GM21786 (cell line): Measurements from ENCODE around the gene PDLIM4.
A peak's percentile ranks its signal among the peaks of the same experiment; 100 is the strongest.

Source experiments
- ATAC-seq: cut with Tn5 transposase; IDR thresholded peaks from one replicate; pipeline ENCODE4 v1.9.1; 2021; ENCODE audit not compliant: unreplicated experiment

PDLIM4 gene

DNA sequence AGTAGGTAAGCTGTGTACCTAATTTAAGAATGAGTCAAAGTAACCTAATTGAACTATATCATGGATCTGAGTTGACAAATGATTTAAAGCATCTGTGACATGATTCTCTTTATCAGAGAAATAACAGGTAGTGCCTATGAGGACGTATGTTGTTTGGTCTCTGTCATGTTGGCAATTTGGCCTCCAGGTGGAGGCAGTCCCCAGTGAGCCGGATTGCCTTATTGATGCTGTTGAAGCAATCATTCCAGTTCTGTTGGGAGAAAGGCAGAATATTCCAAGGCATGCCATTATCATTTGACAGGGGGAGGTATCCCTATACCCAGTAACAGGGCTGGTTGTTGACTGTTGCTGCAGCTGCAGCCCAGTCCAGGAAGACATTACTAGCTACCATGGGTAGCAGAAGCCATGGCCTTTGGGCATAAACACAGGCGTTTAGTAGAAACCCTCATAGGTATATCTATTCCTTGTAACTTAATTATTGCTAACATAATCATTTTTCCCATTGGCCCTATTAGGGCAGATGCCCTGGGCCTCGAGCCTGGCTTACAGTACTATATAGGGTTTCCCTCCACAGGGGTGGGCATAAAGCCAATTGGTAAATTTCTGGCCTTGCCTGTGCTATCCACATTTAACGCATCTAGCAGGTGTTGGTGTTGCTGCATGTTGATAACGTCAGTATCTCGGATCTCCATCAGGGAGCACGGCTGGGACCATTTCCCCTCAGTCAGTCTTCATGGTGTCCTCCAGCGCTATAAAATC, 24.5 kb downstream of the PDLIM4 start:
- no peak for ATAC-seq

- no peak for ATAC-seq
These were observed 26.0 kb downstream of the PDLIM4 start for GRCh38 chr5:132283423-132284043.

DNA sequence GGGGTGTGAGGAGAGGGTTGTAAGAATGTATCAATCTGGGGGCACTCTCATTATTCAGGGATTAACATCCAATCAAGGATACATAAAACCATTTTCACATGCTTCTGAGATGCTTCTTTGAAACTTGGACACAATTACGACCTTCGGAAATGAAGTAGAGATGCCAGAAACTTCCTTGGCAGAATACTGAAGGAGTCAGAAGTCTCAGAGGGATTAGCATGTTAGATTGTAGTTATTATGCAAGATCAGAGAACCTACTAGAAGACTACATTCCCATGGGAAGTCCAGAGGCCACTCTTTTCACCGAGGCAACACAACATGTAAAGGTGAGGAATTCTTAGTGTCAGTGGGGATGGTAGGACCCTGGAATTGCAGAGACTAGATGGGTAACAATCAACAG, 31.6 kb downstream of the PDLIM4 start:
- ATAC-seq: no peak

GRCh38 chr5:132291026-132291425, 33.5 kb downstream of the PDLIM4 start:
- ATAC-seq: no peak

DNA sequence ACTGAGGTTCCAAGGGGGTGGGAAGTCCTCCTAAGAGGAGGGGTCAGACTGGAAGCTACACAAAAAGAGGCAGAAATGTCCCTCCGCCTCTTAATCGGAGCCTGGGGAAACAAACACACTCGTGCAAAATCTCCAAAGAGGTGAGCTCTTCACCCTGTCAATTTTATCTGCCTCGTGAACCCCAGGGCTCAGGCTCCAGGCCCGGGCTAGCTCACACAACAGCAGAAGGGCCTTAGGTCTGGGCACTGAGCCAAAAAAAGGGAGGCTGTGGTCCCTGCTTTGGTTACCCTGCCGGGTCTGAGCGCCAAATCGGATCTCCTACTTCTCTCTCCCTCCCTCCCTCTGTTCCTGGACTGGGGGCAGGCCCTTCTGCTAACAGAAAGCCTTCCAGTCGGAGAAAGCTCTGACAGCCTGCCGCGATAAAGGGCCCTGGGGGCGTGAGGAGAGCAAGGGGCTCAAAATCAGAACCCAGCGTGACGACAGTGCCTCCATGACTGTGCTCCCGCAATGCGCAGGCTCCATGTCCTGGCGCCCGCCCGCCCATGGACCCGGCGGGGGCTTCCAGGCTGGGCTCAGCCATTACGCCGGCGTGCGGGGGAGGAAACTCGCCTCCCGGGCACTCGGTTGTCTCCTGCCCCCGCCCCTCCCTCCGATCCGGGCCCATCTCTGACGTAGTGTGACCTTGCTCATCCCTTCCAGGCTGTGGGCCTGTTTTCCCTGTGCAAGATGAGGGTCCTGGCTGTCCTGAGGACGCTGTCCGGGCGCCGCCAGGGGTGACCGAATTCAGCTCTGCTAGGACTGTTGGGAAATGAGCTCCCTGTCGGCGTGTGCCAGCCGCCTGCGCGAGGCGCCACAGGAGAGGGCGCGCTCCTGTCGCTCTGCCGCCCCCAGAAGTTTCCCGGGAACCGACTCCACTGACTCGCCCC, 35.8 kb downstream of the PDLIM4 start:
- ATAC-seq: peak; percentile 39

DNA sequence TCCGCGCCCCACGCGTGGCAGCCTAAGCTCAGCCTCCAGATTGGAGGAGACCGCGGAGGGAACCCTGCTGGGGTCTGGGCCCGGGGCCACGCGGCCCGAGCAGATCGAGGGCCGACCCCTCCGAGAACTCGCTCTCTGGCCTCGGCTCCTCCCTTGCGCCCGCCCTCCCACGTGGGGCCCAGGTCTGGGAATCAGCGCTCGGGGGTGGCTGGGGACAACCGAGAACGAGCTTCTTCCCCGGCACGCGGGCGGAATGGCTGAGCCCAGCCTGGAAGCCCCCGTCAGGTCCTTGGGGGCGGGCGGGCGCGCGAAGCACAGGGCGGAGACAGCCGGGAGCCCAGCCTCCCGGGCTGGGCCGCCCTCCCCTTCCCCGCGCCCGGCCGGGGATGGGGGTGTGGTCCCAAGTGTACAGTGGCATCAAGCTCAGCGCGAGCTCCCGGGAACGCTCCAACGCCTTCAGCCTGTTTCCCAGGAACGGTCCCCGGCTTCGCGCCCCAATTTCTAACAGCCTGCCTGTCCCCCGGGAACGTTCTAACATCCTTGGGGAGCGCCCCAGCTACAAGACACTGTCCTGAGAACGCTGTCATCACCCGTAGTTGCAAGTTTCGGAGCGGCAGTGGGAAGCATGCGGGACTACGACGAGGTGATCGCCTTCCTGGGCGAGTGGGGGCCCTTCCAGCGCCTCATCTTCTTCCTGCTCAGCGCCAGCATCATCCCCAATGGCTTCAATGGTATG, 36.7 kb downstream of the PDLIM4 start, which contains the start of gene SLC22A4:
SLC22A4 (plus strand) TSS at position 403 of the 736 bp plus-strand sequence; CDS start at position 626, 223 bp downstream.
- ATAC-seq: peak; percentile 48

- ATAC-seq: peak; percentile 3
These were observed 37.4 kb downstream of the PDLIM4 start for GRCh38 chr5:132294728-132295504.

GRCh38 chr5:132295505-132296411, 38.3 kb downstream of the PDLIM4 start:
- no peak for ATAC-seq

- no peak for ATAC-seq
These were observed 39.0 kb downstream of the PDLIM4 start for GRCh38 chr5:132296412-132297016.

DNA sequence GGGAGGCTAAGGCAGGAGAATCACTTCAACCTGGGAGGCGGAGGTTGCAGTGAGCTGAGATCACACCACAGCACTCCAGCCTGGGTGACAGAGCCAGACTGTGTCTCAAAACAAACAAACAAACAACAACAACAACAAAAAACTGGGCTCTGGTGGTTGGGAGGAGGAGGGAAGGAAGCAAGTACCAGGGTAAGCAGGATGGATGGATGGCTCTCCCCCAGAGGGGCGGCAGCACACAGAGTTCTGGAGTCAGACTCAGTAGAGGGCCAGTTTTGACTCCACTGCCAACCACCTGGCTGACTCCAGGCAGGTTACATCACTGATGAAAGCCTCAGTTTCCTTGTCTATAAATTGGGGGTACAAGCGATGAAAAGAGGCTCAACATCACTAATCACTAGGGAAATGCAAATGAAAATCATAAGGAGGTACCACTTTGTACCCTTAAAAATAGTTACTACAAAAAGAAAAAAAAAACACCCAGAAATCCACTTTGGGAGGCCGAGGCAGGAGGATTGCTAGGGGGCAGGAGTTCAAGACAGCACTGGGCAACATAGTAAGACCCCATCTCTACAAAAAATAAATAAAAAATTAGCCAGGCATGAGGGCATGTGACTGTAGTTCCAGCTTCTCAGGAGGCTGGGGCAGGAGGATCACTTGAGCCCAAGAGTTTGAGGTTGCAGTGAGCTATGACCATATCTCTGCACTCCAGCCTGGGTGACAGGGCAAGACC, 39.9 kb downstream of the PDLIM4 start:
- ATAC-seq: no peak

GRCh38 chr5:132298298-132299212, 41.1 kb downstream of the PDLIM4 start:
- no peak for ATAC-seq

GRCh38 chr5:132299917-132300316, 42.4 kb downstream of the PDLIM4 start:
- no peak for ATAC-seq

DNA sequence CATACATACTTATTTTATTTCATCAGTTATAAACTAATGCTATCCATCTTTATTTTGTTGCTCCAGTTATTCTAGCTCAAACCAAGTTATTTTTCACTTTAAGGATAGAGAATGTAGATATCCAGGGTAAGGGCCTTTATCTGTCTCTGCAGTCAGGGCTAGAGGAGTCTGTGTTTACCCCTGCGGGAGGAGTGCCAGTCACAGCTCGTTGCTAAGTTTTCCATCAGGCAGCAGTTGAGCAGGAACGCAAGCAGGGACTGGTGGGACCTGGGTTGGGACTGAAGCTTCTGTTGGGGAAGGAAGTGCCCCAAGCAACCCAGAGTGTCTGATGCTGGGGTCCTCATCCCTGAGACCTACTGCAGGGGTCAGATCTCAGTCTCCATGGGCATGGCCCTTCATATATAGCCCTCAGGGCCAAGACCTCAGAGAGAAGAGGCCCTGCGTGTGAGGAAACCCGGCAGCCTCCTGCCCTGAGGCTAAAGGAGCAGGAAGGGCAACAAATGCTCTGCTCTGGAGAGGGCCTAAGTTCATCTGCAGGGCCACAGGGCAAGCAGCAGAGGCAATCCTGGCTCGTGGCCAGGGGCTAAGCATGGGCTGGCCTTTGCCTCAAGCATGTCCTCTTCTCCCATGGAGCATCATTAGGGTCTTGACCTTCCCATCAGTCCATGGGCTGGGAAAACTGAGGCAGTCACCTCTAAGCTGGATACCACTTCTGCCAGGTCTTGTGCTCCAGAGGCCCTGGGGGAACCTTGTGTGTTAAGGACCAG, 43.3 kb downstream of the PDLIM4 start:
- no peak for ATAC-seq

- no peak for ATAC-seq
These were observed 44.1 kb downstream of the PDLIM4 start for GRCh38 chr5:132301344-132302271.

DNA sequence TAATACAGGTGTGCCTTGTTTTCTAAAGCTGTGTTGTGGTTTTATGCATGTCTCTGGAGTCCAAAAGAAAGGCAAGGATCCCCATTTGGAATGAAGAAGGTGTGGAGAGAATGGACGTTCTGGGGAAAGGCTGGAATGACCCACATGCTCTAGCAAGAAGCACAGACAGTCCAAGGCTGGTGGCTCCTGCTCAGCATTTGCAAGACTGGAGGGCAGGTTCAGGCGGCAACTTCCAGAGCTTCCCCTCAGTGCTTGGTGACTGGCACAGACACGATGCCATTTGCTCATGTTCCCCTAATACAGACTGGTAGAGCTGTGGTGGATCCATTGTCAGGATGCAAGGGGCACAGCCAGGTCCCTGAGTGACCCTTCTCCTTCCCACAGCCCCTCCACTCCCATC, 44.9 kb downstream of the PDLIM4 start:
- ATAC-seq: no peak
